SK-N-SH (cell line): ENCODE measurements around the gene NACC1. TPM values are rescaled to one million over a fixed set of nuclear protein-coding genes. Genes with fewer than 3 reads are reported as not detected.

Experiments used
- CTCF ChIA-PET: fragments of 300-600, 350-600 bp; formaldehyde crosslinking; extraction: SDS; loops from one replicate; lab custom pipeline; 2021; lab: Yijun Ruan, JAX
- POLR2A ChIA-PET: fragments of 350-600 bp; sonication (Branson Sonifier 250); formaldehyde crosslinking; extraction: SDS; loops from one replicate; lab custom pipeline; 2020; ENCODE audit warnings: antibody characterized with exemption, inconsistent platforms; lab: Yijun Ruan, JAX
- DNase-seq: peaks from one replicate; pipeline ENCODE4 v3.0.0; 2012
- H2AFZ ChIP-seq: fragments of 200-600 bp; sonication (generic); 2 replicates; pipeline ENCODE4 v1.8.1; 2016; ENCODE audit warnings: antibody characterized with exemption, mild to moderate bottlenecking, low read depth
- H3F3A ChIP-seq: fragments of 200-600 bp; sonication (generic); replicated peaks from 2 replicates; pipeline ENCODE3; 2016; ENCODE audit warnings: antibody characterized with exemption, mild to moderate bottlenecking; ENCODE audit not compliant: insufficient read depth
- H3K27ac ChIP-seq, 2 experiments: fragments of 200-500 bp in 1 of 2; fragments of 200-600 bp in 1 of 2; sonication (Bioruptor generic) in 1 of 2; sonication (generic), shearing (Covaris generic) in 1 of 2; 2 replicates each; pipeline versions ENCODE4 v1.5.1 to v1.6.1; 2014 to 2016; ENCODE audit warnings: low read depth in 2 of 2, inconsistent platforms in 1 of 2, low read length in 1 of 2, mild to moderate bottlenecking in 1 of 2, mixed read lengths in 1 of 2
- H3K27me3 ChIP-seq: fragments of 200-600 bp; sonication (generic), shearing (Covaris generic); 2 replicates; pipeline ENCODE4 v1.6.1; 2016; ENCODE audit warnings: mixed run types; ENCODE audit not compliant: insufficient read depth
- H3K36me3 ChIP-seq, 2 experiments: fragments of 200-500 bp in 1 of 2; fragments of 200-600 bp in 1 of 2; sonication (Bioruptor generic) in 1 of 2; sonication (generic) in 1 of 2; replicated peaks in 1 of 2; 2 replicates each; pipeline versions ENCODE3 to v1.5.1; 2014 to 2016; ENCODE audit warnings: low read length in 1 of 2, mild to moderate bottlenecking in 1 of 2; ENCODE audit not compliant: insufficient read depth in 2 of 2, control insufficient read depth in 1 of 2
- H3K4me1 ChIP-seq, 2 experiments: fragments of 200-500 bp in 1 of 2; fragments of 200-600 bp in 1 of 2; sonication (Bioruptor generic) in 1 of 2; sonication (generic), shearing (Covaris generic) in 1 of 2; 2 replicates each; pipeline versions ENCODE4 v1.5.1 to v1.6.1; 2014 to 2016; ENCODE audit warnings: low read depth in 1 of 2, low read length in 1 of 2, mixed run types in 1 of 2; ENCODE audit not compliant: insufficient read depth in 2 of 2, control insufficient read depth in 1 of 2
- H3K4me2 ChIP-seq: fragments of 200-600 bp; sonication (generic), shearing (Covaris generic); 2 replicates; pipeline ENCODE4 v1.6.1; 2017; ENCODE audit warnings: mixed run types
- H3K4me3 ChIP-seq, 2 experiments: fragments of 200-500 bp in 1 of 2; fragments of 200-600 bp in 1 of 2; sonication (Bioruptor generic) in 1 of 2; sonication (generic), shearing (Covaris generic) in 1 of 2; 2 replicates each; pipeline versions ENCODE4 v1.5.1 to v1.8.1; 2014 to 2016; ENCODE audit warnings: low read depth in 2 of 2, inconsistent platforms in 1 of 2, low read length in 1 of 2, mild to moderate bottlenecking in 1 of 2, mixed read lengths in 1 of 2, moderate library complexity in 1 of 2
- H3K79me2 ChIP-seq: fragments of 200-600 bp; sonication (generic); 2 replicates; pipeline ENCODE4 v1.8.1; 2017; ENCODE audit warnings: mild to moderate bottlenecking; ENCODE audit not compliant: insufficient read depth
- H3K9ac ChIP-seq: fragments of 200-600 bp; sonication (generic); 2 replicates; pipeline ENCODE4 v1.6.1; 2017; ENCODE audit warnings: mixed run types
- H3K9me2 ChIP-seq: fragments of 200-600 bp; sonication (generic); 2 replicates; pipeline ENCODE4 v1.6.1; 2017; ENCODE audit warnings: mixed run types
- H3K9me3 ChIP-seq: fragments of 200-600 bp; sonication (generic); 2 replicates; pipeline ENCODE4 v1.6.1; 2017; ENCODE audit warnings: mixed run types, mild to moderate bottlenecking, moderate library complexity
- H4K20me1 ChIP-seq: fragments of 200-600 bp; sonication (generic); 2 replicates; pipeline ENCODE4 v1.6.1; 2017; ENCODE audit warnings: mild to moderate bottlenecking, mixed run types; ENCODE audit not compliant: insufficient read depth
- ELF1 ChIP-seq: IDR thresholded peaks from 2 replicates; pipeline ENCODE4 v1.4.0; 2012
- EZH2phosphoT487 ChIP-seq: fragments of 200-600 bp; sonication (generic); IDR thresholded peaks from 2 replicates; pipeline ENCODE4 v1.6.1; 2017; ENCODE audit warnings: low read depth, mixed run types, mild to moderate bottlenecking, antibody characterized with exemption, moderate library complexity, borderline replicate concordance
- FOSL2 ChIP-seq: IDR thresholded peaks from 2 replicates; pipeline ENCODE4 v1.4.0; 2012; ENCODE audit warnings: low read depth, mild to moderate bottlenecking, moderate library complexity, borderline replicate concordance
- FOXJ3 ChIP-seq: sonication (generic); formaldehyde crosslinking; IDR thresholded peaks from 2 replicates; pipeline ENCODE4 v1.5.1; 2020; ENCODE audit warnings: mild to moderate bottlenecking, missing genetic modification reagents
- FOXM1 ChIP-seq: IDR thresholded peaks from 2 replicates; pipeline ENCODE4 v1.4.0; 2012; ENCODE audit warnings: low read depth, mild to moderate bottlenecking
- GATA2 ChIP-seq: sonication (generic); formaldehyde crosslinking; IDR thresholded peaks from 2 replicates; pipeline ENCODE4 v1.5.0; 2020; ENCODE audit warnings: mild to moderate bottlenecking, missing genetic modification reagents
- IRF3 ChIP-seq: fragments of 150-350 bp; IDR thresholded peaks from 2 replicates; pipeline ENCODE4 v1.6.1; 2016; ENCODE audit warnings: mild to moderate bottlenecking, low read depth, low read length
- JUND ChIP-seq: IDR thresholded peaks from 2 replicates; pipeline ENCODE4 v1.4.0; 2012
- MAX ChIP-seq: IDR thresholded peaks from 2 replicates; pipeline ENCODE4 v1.4.0; 2012; ENCODE audit warnings: low read depth
- NFIC ChIP-seq: IDR thresholded peaks from 2 replicates; pipeline ENCODE4 v1.4.0; 2012; ENCODE audit warnings: borderline replicate concordance
- POLR2AphosphoS5 ChIP-seq: IDR thresholded peaks from 2 replicates; pipeline ENCODE4 v1.6.1; 2012; ENCODE audit warnings: low read depth, low read length
- RAD21 ChIP-seq: IDR thresholded peaks from 2 replicates; pipeline ENCODE4 v1.6.1; 2012; ENCODE audit warnings: mild to moderate bottlenecking, low read length
- REST ChIP-seq: IDR thresholded peaks from 2 replicates; pipeline ENCODE4 v1.6.1; 2012; ENCODE audit warnings: mild to moderate bottlenecking, low read depth, low read length, moderate library complexity
- RXRA ChIP-seq: IDR thresholded peaks from 2 replicates; pipeline ENCODE4 v1.4.0; 2012; ENCODE audit warnings: low read depth, mild to moderate bottlenecking, borderline replicate concordance
- TAF1 ChIP-seq: IDR thresholded peaks from 2 replicates; pipeline ENCODE4 v1.6.1; 2012; ENCODE audit warnings: low read depth, mild to moderate bottlenecking, low read length, moderate library complexity, borderline replicate concordance
- TEAD4 ChIP-seq: IDR thresholded peaks from 2 replicates; pipeline ENCODE4 v1.4.0; 2012; ENCODE audit warnings: mild to moderate bottlenecking, borderline replicate concordance; ENCODE audit not compliant: insufficient read depth
- USF1 ChIP-seq: IDR thresholded peaks from 2 replicates; pipeline ENCODE4 v1.4.0; 2012; ENCODE audit warnings: low read depth, borderline replicate concordance
- YY1 ChIP-seq: IDR thresholded peaks from 2 replicates; pipeline ENCODE4 v1.4.0; 2012; ENCODE audit warnings: low read depth, mild to moderate bottlenecking
- ZBTB33 ChIP-seq: IDR thresholded peaks from 2 replicates; pipeline ENCODE4 v1.4.0; 2012; ENCODE audit warnings: low read depth, borderline replicate concordance
- WGBS: methylation state at CpG from one replicate; pipeline ENCODE4 v1.1.6; 2017; ENCODE audit warnings: low lambda C conversion rate; 5-methylcytosine and 5-hydroxymethylcytosine counted together
- polyA plus RNA-seq, 3 experiments: library from polyadenylated mRNA; depleted of rRNA; stranded (reverse); fragments of >200 nt; gene quantifications; 2 replicates each; pipeline ENCODE4 v1.2.3, GENCODE V29; 2012

The NACC1 gene
- polyA plus RNA-seq, 1 of the 3 experiments (the other 2 are of a cell fraction): 127 TPM

- H3K4me2 ChIP-seq: no peak overlapping the region
- H3K4me1 ChIP-seq: peaks cover 0 to 37% of the 10 kb centered on the region in 2 experiments; a peak in 3 of 4 replicates
- H3K9me3 ChIP-seq: no peaks in the 10 kb centered on the region
- H3K36me3 ChIP-seq: peaks cover 0 to 16% of the 10 kb centered on the region in 2 experiments
- 98% methylated on average over 8 of the region's 12 CpGs for WGBS
- TF ChIP-seq POLR2AphosphoS5 (no peak), REST (no peak), GATA2 (no peak), FOXJ3 (CRISPR knock-in tag) (no peak), USF1 (no peak), MAX (no peak), ZBTB33 (no peak), JUND (no peak), FOXM1 (no peak), NFIC (no peak), IRF3 (no peak), EZH2phosphoT487 (no peak), ELF1 (no peak), RXRA (no peak), TEAD4 (no peak), FOSL2 (no peak), RAD21 (no peak), TAF1 (no peak), YY1 (no peak)
- TF ChIP-seq, all 33 proteins: peak for 0
- Histone ChIP-seq H3K4me3 (no peak overlapping the region), H3K27me3 (no peaks in the 10 kb centered on the region), H3F3A (peaks cover 5% of the 10 kb centered on the region), H3K9me2 (no peaks in the 10 kb centered on the region), H3K9ac (no peak overlapping the region), H4K20me1 (no peaks in the 10 kb centered on the region), H3K27ac (no peak overlapping the region), H2AFZ (no peak overlapping the region), H3K79me2 (peaks cover 12% of the 10 kb centered on the region; the same call in 1 of the 2 replicates)
- ChIA-PET CTCF (interaction anchor here (1.0 to 9.5 kb wide), 6 partner anchors 7 to 135 kb away, joined by 3 to 76 read pairs (median 4); partner anchors contain the start of gene DAND5), POLR2A (no interaction called here)
- DNase-seq: no peak
These were observed 18.0 kb upstream of the NACC1 start for GRCh38 chr19:13100031-13100588.
